HCT116 (cell line): Measurements from ENCODE around the gene PCMTD2. TPM values are rescaled to one million over a fixed set of nuclear protein-coding genes. Genes with fewer than 3 reads are reported as not detected.

Experiments used
- ATAC-seq: fragments of 200-7000 bp; cut with Tn5 transposase; 2 replicates; pipeline ENCODE4 v1.9.1; 2020; ENCODE audit warnings: mild to moderate bottlenecking, moderate library complexity
- BruUV-seq: library from RNA; stranded (reverse); fragments of 400-500 nt; replicated peaks from 2 replicates; lab custom pipeline; 2021; lab: Mats Ljungman, UMichigan
- CTCF ChIA-PET: fragments of 300-600 bp; sonication (Branson Sonifier 250); formaldehyde crosslinking; loops from one replicate; lab custom pipeline; 2021; ENCODE audit warnings: antibody characterized with exemption; lab: Charles Lee
- POLR2A ChIA-PET: fragments of 300-600, 350-600 bp; sonication (Branson Sonifier 250); formaldehyde crosslinking; loops from one replicate; lab custom pipeline; 2021; ENCODE audit warnings: antibody characterized with exemption; lab: Charles Lee
- RAD21 ChIA-PET, 2 experiments: fragments of 300-600 bp; sonication (Branson Sonifier 250); formaldehyde crosslinking; loops; one replicate each; lab custom pipeline; 2023; ENCODE audit warnings: low total read pairs in 2 of 2; ENCODE audit not compliant: uncharacterized antibody in 2 of 2, unreplicated experiment in 2 of 2, low non-redundant PET in 1 of 2; lab: Charles Lee
- DNase-seq: peaks from one replicate; pipeline ENCODE4 v3.0.0-alpha.2; 2010; ENCODE audit warnings: low read depth, low spot score
- H2AFZ ChIP-seq: fragments of 200-600 bp; shearing (Covaris generic), sonication (generic); 2 replicates; pipeline ENCODE4 v1.6.1; 2017; ENCODE audit warnings: low read depth, mixed run types, mixed read lengths, antibody characterized with exemption, low read length; ENCODE audit not compliant: poor library complexity, severe bottlenecking
- H3K27ac ChIP-seq: 2 replicates; pipeline ENCODE4 v1.5.1; 2012; ENCODE audit warnings: low read depth, low read length
- H3K27me3 ChIP-seq: fragments of 200-600 bp; sonication (generic); 2 replicates; pipeline ENCODE4 v1.6.1; 2016; ENCODE audit warnings: mixed run types, low read length, mixed read lengths; ENCODE audit not compliant: insufficient read depth
- H3K36me3 ChIP-seq, 2 experiments: fragments of 200-500 bp in 1 of 2; fragments of 200-600 bp in 1 of 2; sonication (Bioruptor generic) in 1 of 2; sonication (generic) in 1 of 2; 2 replicates each; pipeline versions ENCODE4 v1.5.1 to v1.6.1; 2014 to 2016; ENCODE audit warnings: low read length in 2 of 2, inconsistent platforms in 1 of 2, mixed read lengths in 1 of 2, mixed run types in 1 of 2; ENCODE audit not compliant: insufficient read depth in 2 of 2, control insufficient read depth in 1 of 2
- H3K4me1 ChIP-seq, 2 experiments: fragments of 200-600 bp in 1 of 2; sonication (generic) in 1 of 2; 2 replicates each; pipeline versions ENCODE4 v1.5.1 to v1.6.1; 2012 to 2017; ENCODE audit warnings: low read length in 2 of 2, inconsistent platforms in 1 of 2, mild to moderate bottlenecking in 1 of 2, mixed read lengths in 1 of 2, mixed run types in 1 of 2, moderate library complexity in 1 of 2; ENCODE audit not compliant: insufficient read depth in 2 of 2, control insufficient read depth in 1 of 2
- H3K4me2 ChIP-seq: fragments of 200-600 bp; sonication (generic); 2 replicates; pipeline ENCODE4 v1.6.1; 2017; ENCODE audit warnings: mixed run types, low read length, mixed read lengths
- H3K4me3 ChIP-seq, 2 experiments: fragments of 200-600 bp in 1 of 2; sonication (generic) in 1 of 2; replicated peaks in 1 of 2; 2 replicates each; pipeline ENCODE4 v1.5.1; 2011 to 2016; ENCODE audit warnings: low read length in 2 of 2, control low read depth in 1 of 2, low read depth in 1 of 2, mild to moderate bottlenecking in 1 of 2, mixed read lengths in 1 of 2, mixed run types in 1 of 2
- H3K79me2 ChIP-seq: fragments of 200-600 bp; sonication (generic); 2 replicates; pipeline ENCODE4 v1.6.1; 2017; ENCODE audit warnings: mild to moderate bottlenecking, mixed run types, low read length, moderate library complexity, mixed read lengths; ENCODE audit not compliant: insufficient read depth
- H3K9ac ChIP-seq: fragments of 200-600 bp; sonication (generic); 2 replicates; pipeline ENCODE4 v1.6.1; 2016; ENCODE audit warnings: low read length, mixed read lengths
- H3K9me2 ChIP-seq: fragments of 200-600 bp; sonication (generic), shearing (Covaris generic); 2 replicates; pipeline ENCODE4 v1.6.1; 2017; ENCODE audit warnings: mixed run types, mild to moderate bottlenecking, moderate library complexity; ENCODE audit not compliant: insufficient read depth
- H3K9me3 ChIP-seq, 2 experiments: fragments of 200-500 bp in 1 of 2; fragments of 200-600 bp in 1 of 2; sonication (Bioruptor generic) in 1 of 2; sonication (generic) in 1 of 2; 2 replicates each; pipeline ENCODE4 v1.6.1; 2014 to 2017; ENCODE audit warnings: low read length in 2 of 2, mixed read lengths in 2 of 2, inconsistent platforms in 1 of 2, low read depth in 1 of 2, mild to moderate bottlenecking in 1 of 2, mixed run types in 1 of 2, moderate library complexity in 1 of 2; ENCODE audit not compliant: control insufficient read depth in 1 of 2, insufficient read depth in 1 of 2
- H4K20me1 ChIP-seq: fragments of 200-600 bp; sonication (generic), shearing (Covaris generic); 2 replicates; pipeline ENCODE4 v1.6.1; 2017; ENCODE audit warnings: mixed run types, mild to moderate bottlenecking, moderate library complexity; ENCODE audit not compliant: insufficient read depth
- ATF3 ChIP-seq: IDR thresholded peaks from 2 replicates; pipeline ENCODE4 v1.6.1; 2012
- CBX3 ChIP-seq: IDR thresholded peaks from 2 replicates; pipeline ENCODE4 v1.6.1; 2012; ENCODE audit warnings: low read depth
- EGR1 ChIP-seq: IDR thresholded peaks from 2 replicates; pipeline ENCODE4 v1.6.1; 2012; ENCODE audit warnings: low read depth
- ELF1 ChIP-seq: IDR thresholded peaks from 2 replicates; pipeline ENCODE4 v1.6.1; 2012; ENCODE audit warnings: low read depth, borderline replicate concordance
- EZH2 ChIP-seq: fragments of 200-600 bp; sonication (generic); IDR thresholded peaks from 2 replicates; pipeline ENCODE4 v1.6.1; 2017; ENCODE audit warnings: antibody characterized with exemption, mixed run types
- JUND ChIP-seq: IDR thresholded peaks from 2 replicates; pipeline ENCODE4 v1.6.1; 2012
- MAX ChIP-seq: IDR thresholded peaks from 2 replicates; pipeline ENCODE4 v1.6.1; 2012
- POLR2AphosphoS5 ChIP-seq: IDR thresholded peaks from 2 replicates; pipeline ENCODE4 v1.6.1; 2011; ENCODE audit warnings: mild to moderate bottlenecking, low read depth, low read length, moderate library complexity
- REST ChIP-seq: IDR thresholded peaks from 2 replicates; pipeline ENCODE4 v1.6.1; 2012; ENCODE audit warnings: low read depth
- SIN3A ChIP-seq: IDR thresholded peaks from 2 replicates; pipeline ENCODE4 v1.6.1; 2012; ENCODE audit warnings: low read depth
- SP1 ChIP-seq: IDR thresholded peaks from 2 replicates; pipeline ENCODE4 v1.6.1; 2012; ENCODE audit warnings: low read depth
- TCF7L2 ChIP-seq: IDR thresholded peaks from 2 replicates; pipeline ENCODE4 v1.7.0; 2011; ENCODE audit warnings: borderline replicate concordance, inconsistent platforms; ENCODE audit not compliant: insufficient read depth, insufficient read length; ENCODE audit errors: extremely low read depth
- ZBTB33 ChIP-seq: IDR thresholded peaks from 2 replicates; pipeline ENCODE4 v1.6.1; 2011; ENCODE audit warnings: mild to moderate bottlenecking, low read length, moderate library complexity; ENCODE audit not compliant: insufficient replicate concordance; ENCODE audit errors: extremely low read depth
- ZFX ChIP-seq: fragments of 450-650 bp; IDR thresholded peaks from 2 replicates; pipeline ENCODE4 v1.6.1; 2017
- ZNF274 ChIP-seq: fragments of 200-500 bp; sonication (Bioruptor generic); IDR thresholded peaks from 2 replicates; pipeline ENCODE4 v1.6.1; 2014; ENCODE audit warnings: mild to moderate bottlenecking, low read depth, low read length, inconsistent platforms
- intact Hi-C: fragments of 100-400 bp; cut with micrococcal nuclease; formaldehyde crosslinking; loops from 2 replicates; pipeline ENCODE4 v1.10.0; 2022
- total RNA-seq: library from RNA; stranded (reverse); gene quantifications from one replicate; pipeline ENCODE4 v1.2.1, GENCODE V29; 2021; ENCODE audit not compliant: unreplicated experiment

The PCMTD2 gene
- total RNA-seq, 1 experiment from 2014 or later, result 44.7 TPM

GRCh38 chr20:64283646-64284045, 28.1 kb downstream of the PCMTD2 start:
- no peak for TF ChIP-seq ZNF274
- no peak for TF ChIP-seq POLR2AphosphoS5
- TF ChIP-seq CBX3, result no peak
- no peak for TF ChIP-seq REST
- TF ChIP-seq ZFX, result no peak
- no peak for TF ChIP-seq ELF1
- TF ChIP-seq TCF7L2, result no peak
- TF ChIP-seq EZH2, result no peak
- TF ChIP-seq SIN3A, result no peak
- no peak for TF ChIP-seq MAX
- TF ChIP-seq SP1, result no peak
- TF ChIP-seq ATF3, result no peak
- TF ChIP-seq ZBTB33, result no peak
- TF ChIP-seq EGR1, result no peak
- no peak for TF ChIP-seq JUND
- Histone ChIP-seq H3K27me3 (no peaks in the 10 kb centered on the region), H3K79me2 (no peaks in the 10 kb centered on the region), H3K36me3 (no peaks in the 10 kb centered on the region), H3K27ac (no peak overlapping the region), H3K9me3 (peaks cover 3 to 7% of the 10 kb centered on the region in 2 experiments; a peak in 2 of 4 replicates), H3K9me2 (no peaks in the 10 kb centered on the region), H3K9ac (no peak overlapping the region), H2AFZ (no peak overlapping the region), H3K4me3 (no peak overlapping the region), H3K4me2 (no peak overlapping the region), H3K4me1 (no peaks in the 10 kb centered on the region), H4K20me1 (no peaks in the 10 kb centered on the region)
- intact Hi-C loops, result no loop called here
- BruUV-seq, result no TSS peak
- ChIA-PET CTCF (no interaction called here), RAD21 (no interaction called here), POLR2A (no interaction called here)
- DNase-seq (no peak), ATAC-seq (no peak)
